ENCODE measurements around the gene C12orf75.

Gene C12orf75

GRCh38 chr12:105368047-105368646 lies 37.7 kb downstream of the C12orf75 start:
- Histone ChIP-seq H3K9ac (ENCODE audit: low read length) (no peak overlapping the region), H3K4me3 (ENCODE audit: low read length) (no peak overlapping the region), H3K36me3 (ENCODE audit: control insufficient read depth, insufficient read depth, low read length) (no peaks in the 10 kb centered on the region), H3K27me3 (ENCODE audit: control insufficient read depth, insufficient read depth, low read length) (no peaks in the 10 kb centered on the region), H3K4me1 (ENCODE audit: control insufficient read depth, insufficient read depth, low read length) (no peaks in the 10 kb centered on the region), H3K27ac (ENCODE audit: low read depth, low read length) (no peak overlapping the region)

- no peaks in the 10 kb centered on the region for H3K27me3 ChIP-seq (ENCODE audit: control insufficient read depth, insufficient read depth, low read length)
- no peak overlapping the region for H3K9ac ChIP-seq (ENCODE audit: low read length)
- H3K27ac ChIP-seq (ENCODE audit: low read depth, low read length), result no peak overlapping the region
- H3K4me3 ChIP-seq (ENCODE audit: low read length), result no peak overlapping the region
- no peaks in the 10 kb centered on the region for H3K36me3 ChIP-seq (ENCODE audit: control insufficient read depth, insufficient read depth, low read length)
- no peaks in the 10 kb centered on the region for H3K4me1 ChIP-seq (ENCODE audit: control insufficient read depth, insufficient read depth, low read length)
These were observed 38.5 kb downstream of the C12orf75 start for GRCh38 chr12:105369014-105369413.

- H3K27ac ChIP-seq (ENCODE audit: low read depth, low read length), result no peak overlapping the region
- no peak overlapping the region for H3K9ac ChIP-seq (ENCODE audit: low read length)
- H3K4me3 ChIP-seq (ENCODE audit: low read length), result no peak overlapping the region
- no peaks in the 10 kb centered on the region for H3K36me3 ChIP-seq (ENCODE audit: control insufficient read depth, insufficient read depth, low read length)
- H3K27me3 ChIP-seq (ENCODE audit: control insufficient read depth, insufficient read depth, low read length), result no peaks in the 10 kb centered on the region
- H3K4me1 ChIP-seq (ENCODE audit: control insufficient read depth, insufficient read depth, low read length), result no peaks in the 10 kb centered on the region
These were observed 43.8 kb downstream of the C12orf75 start for GRCh38 chr12:105374303-105374702.

GRCh38 chr12:105377077-105377476 lies 46.6 kb downstream of the C12orf75 start:
- no peaks in the 10 kb centered on the region for H3K36me3 ChIP-seq (ENCODE audit: control insufficient read depth, insufficient read depth, low read length)
- H3K27ac ChIP-seq (ENCODE audit: low read depth, low read length), result no peak overlapping the region
- H3K27me3 ChIP-seq (ENCODE audit: control insufficient read depth, insufficient read depth, low read length), result no peaks in the 10 kb centered on the region
- H3K9ac ChIP-seq (ENCODE audit: low read length), result no peak overlapping the region
- H3K4me3 ChIP-seq (ENCODE audit: low read length), result no peak overlapping the region
- no peaks in the 10 kb centered on the region for H3K4me1 ChIP-seq (ENCODE audit: control insufficient read depth, insufficient read depth, low read length)

GRCh38 chr12:105378911-105379310 lies 48.4 kb downstream of the C12orf75 start:
- no peaks in the 10 kb centered on the region for H3K36me3 ChIP-seq (ENCODE audit: control insufficient read depth, insufficient read depth, low read length)
- no peak overlapping the region for H3K4me3 ChIP-seq (ENCODE audit: low read length)
- no peak overlapping the region for H3K27ac ChIP-seq (ENCODE audit: low read depth, low read length)
- no peaks in the 10 kb centered on the region for H3K27me3 ChIP-seq (ENCODE audit: control insufficient read depth, insufficient read depth, low read length)
- H3K4me1 ChIP-seq (ENCODE audit: control insufficient read depth, insufficient read depth, low read length), result no peaks in the 10 kb centered on the region
- H3K9ac ChIP-seq (ENCODE audit: low read length), result no peak overlapping the region

- no peaks in the 10 kb centered on the region for H3K27me3 ChIP-seq (ENCODE audit: control insufficient read depth, insufficient read depth, low read length)
- no peaks in the 10 kb centered on the region for H3K36me3 ChIP-seq (ENCODE audit: control insufficient read depth, insufficient read depth, low read length)
- no peak overlapping the region for H3K9ac ChIP-seq (ENCODE audit: low read length)
- no peaks in the 10 kb centered on the region for H3K4me1 ChIP-seq (ENCODE audit: control insufficient read depth, insufficient read depth, low read length)
- peak overlapping the region; percentile 43 for H3K4me3 ChIP-seq (ENCODE audit: low read length)
- H3K27ac ChIP-seq (ENCODE audit: low read depth, low read length), result no peak overlapping the region
These were observed 52.5 kb downstream of the C12orf75 start for GRCh38 chr12:105382771-105383622.

- Histone ChIP-seq H3K4me3 (ENCODE audit: low read length) (no peak overlapping the region), H3K27ac (ENCODE audit: low read depth, low read length) (no peak overlapping the region), H3K36me3 (ENCODE audit: control insufficient read depth, insufficient read depth, low read length) (no peaks in the 10 kb centered on the region)
These were observed 53.7 kb downstream of the C12orf75 start for GRCh38 chr12:105384220-105384619.

GRCh38 chr12:105384916-105385535 lies 54.5 kb downstream of the C12orf75 start:
- Histone ChIP-seq H3K4me3 (ENCODE audit: low read length) (no peak overlapping the region), H3K4me1 (ENCODE audit: control insufficient read depth, insufficient read depth, low read length) (no peaks in the 10 kb centered on the region), H3K27me3 (ENCODE audit: control insufficient read depth, insufficient read depth, low read length) (no peaks in the 10 kb centered on the region), H3K27ac (ENCODE audit: low read depth, low read length) (no peak overlapping the region), H3K36me3 (ENCODE audit: control insufficient read depth, insufficient read depth, low read length) (no peaks in the 10 kb centered on the region), H3K9ac (ENCODE audit: low read length) (no peak overlapping the region)

More at GRCh38 chr12:105384220-105384619, 53.7 kb downstream of the C12orf75 start:
- Histone ChIP-seq H3K4me1 (ENCODE audit: control insufficient read depth, insufficient read depth, low read length) (no peaks in the 10 kb centered on the region), H3K27me3 (ENCODE audit: control insufficient read depth, insufficient read depth, low read length) (no peaks in the 10 kb centered on the region), H3K9ac (ENCODE audit: low read length) (no peak overlapping the region)

GRCh38 chr12:105386431-105386830 lies 55.9 kb downstream of the C12orf75 start:
- no peak overlapping the region for H3K9ac ChIP-seq (ENCODE audit: low read length)
- no peak overlapping the region for H3K4me3 ChIP-seq (ENCODE audit: low read length)
- no peaks in the 10 kb centered on the region for H3K27me3 ChIP-seq (ENCODE audit: control insufficient read depth, insufficient read depth, low read length)
- no peaks in the 10 kb centered on the region for H3K4me1 ChIP-seq (ENCODE audit: control insufficient read depth, insufficient read depth, low read length)
- no peaks in the 10 kb centered on the region for H3K36me3 ChIP-seq (ENCODE audit: control insufficient read depth, insufficient read depth, low read length)
- no peak overlapping the region for H3K27ac ChIP-seq (ENCODE audit: low read depth, low read length)

GRCh38 chr12:105391231-105391630 lies 60.7 kb downstream of the C12orf75 start:
- H3K36me3 ChIP-seq (ENCODE audit: control insufficient read depth, insufficient read depth, low read length), result no peaks in the 10 kb centered on the region
- H3K27me3 ChIP-seq (ENCODE audit: control insufficient read depth, insufficient read depth, low read length), result no peaks in the 10 kb centered on the region
- no peak overlapping the region for H3K4me3 ChIP-seq (ENCODE audit: low read length)
- H3K4me1 ChIP-seq (ENCODE audit: control insufficient read depth, insufficient read depth, low read length), result no peaks in the 10 kb centered on the region
- H3K9ac ChIP-seq (ENCODE audit: low read length), result no peak overlapping the region
- H3K27ac ChIP-seq (ENCODE audit: low read depth, low read length), result no peak overlapping the region

- H3K27me3 ChIP-seq (ENCODE audit: control insufficient read depth, insufficient read depth, low read length), result no peaks in the 10 kb centered on the region
- H3K36me3 ChIP-seq (ENCODE audit: control insufficient read depth, insufficient read depth, low read length), result no peaks in the 10 kb centered on the region
- no peak overlapping the region for H3K9ac ChIP-seq (ENCODE audit: low read length)
- no peak overlapping the region for H3K27ac ChIP-seq (ENCODE audit: low read depth, low read length)
- no peak overlapping the region for H3K4me3 ChIP-seq (ENCODE audit: low read length)
- H3K4me1 ChIP-seq (ENCODE audit: control insufficient read depth, insufficient read depth, low read length), result no peaks in the 10 kb centered on the region
These were observed 63.1 kb downstream of the C12orf75 start for GRCh38 chr12:105393587-105393986.

- Histone ChIP-seq H3K9ac (ENCODE audit: low read length) (no peak overlapping the region), H3K4me1 (ENCODE audit: control insufficient read depth, insufficient read depth, low read length) (no peaks in the 10 kb centered on the region), H3K36me3 (ENCODE audit: control insufficient read depth, insufficient read depth, low read length) (no peaks in the 10 kb centered on the region), H3K4me3 (ENCODE audit: low read length) (no peak overlapping the region), H3K27me3 (ENCODE audit: control insufficient read depth, insufficient read depth, low read length) (no peaks in the 10 kb centered on the region), H3K27ac (ENCODE audit: low read depth, low read length) (no peak overlapping the region)
These were observed 65.5 kb downstream of the C12orf75 start for GRCh38 chr12:105396024-105396423.
